Cardiac atrium fibroblast (primary cell): Measurements from ENCODE around the gene DTX3L. TPM values are rescaled to one million over a fixed set of nuclear protein-coding genes. Genes with fewer than 3 reads are reported as not detected.

Experiments
- total RNA-seq: library from RNA; depleted of rRNA; stranded (reverse); fragments of >200 nt; gene quantifications from 2 replicates; pipeline ENCODE4 v1.2.3, GENCODE V29; 2015

The DTX3L gene
- total RNA-seq = 10.3 and 14.1 TPM in 2 replicates

DNA sequence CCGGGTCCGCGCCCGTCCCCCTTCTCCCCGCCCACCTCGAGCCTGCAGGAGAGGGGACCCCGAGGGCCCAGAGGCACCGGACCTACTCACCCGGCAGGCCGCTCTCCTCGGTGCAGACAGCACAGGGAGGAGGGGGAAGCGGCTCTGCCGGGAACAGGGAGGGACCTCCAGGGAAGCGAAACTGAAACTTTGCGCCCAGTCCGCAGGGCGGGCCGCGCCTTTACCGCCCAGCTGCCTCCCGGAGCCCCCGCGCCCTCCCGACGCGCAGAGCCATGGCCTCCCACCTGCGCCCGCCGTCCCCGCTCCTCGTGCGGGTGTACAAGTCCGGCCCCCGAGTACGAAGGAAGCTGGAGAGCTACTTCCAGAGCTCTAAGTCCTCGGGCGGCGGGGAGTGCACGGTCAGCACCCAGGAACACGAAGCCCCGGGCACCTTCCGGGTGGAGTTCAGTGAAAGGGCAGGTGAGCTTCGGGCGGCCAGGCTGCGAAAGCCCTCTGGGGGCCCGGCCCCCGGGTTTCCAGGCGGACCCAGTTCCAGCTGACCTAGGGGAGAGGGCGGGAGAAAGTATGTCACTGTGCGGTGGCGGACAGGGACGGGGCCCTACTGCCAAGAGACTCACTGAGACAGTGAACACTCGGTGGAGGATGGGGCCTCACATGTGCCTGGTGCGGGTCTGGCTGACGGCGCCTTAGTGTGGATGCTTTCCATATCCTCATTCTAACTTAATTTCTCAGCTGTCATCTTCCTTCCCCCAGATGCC lies at the start of gene DTX3L, which contains the start of gene PARP9:
Gene DTX3L, plus strand, starts transcription at position 184 of the 758 bp plus-strand sequence. Its CDS starts 89 bp downstream, at position 273.
Gene PARP9, minus strand, starts transcription at position 146 of the 758 bp plus-strand sequence. CDS start 4,680 bp downstream, outside the sequence.

DNA sequence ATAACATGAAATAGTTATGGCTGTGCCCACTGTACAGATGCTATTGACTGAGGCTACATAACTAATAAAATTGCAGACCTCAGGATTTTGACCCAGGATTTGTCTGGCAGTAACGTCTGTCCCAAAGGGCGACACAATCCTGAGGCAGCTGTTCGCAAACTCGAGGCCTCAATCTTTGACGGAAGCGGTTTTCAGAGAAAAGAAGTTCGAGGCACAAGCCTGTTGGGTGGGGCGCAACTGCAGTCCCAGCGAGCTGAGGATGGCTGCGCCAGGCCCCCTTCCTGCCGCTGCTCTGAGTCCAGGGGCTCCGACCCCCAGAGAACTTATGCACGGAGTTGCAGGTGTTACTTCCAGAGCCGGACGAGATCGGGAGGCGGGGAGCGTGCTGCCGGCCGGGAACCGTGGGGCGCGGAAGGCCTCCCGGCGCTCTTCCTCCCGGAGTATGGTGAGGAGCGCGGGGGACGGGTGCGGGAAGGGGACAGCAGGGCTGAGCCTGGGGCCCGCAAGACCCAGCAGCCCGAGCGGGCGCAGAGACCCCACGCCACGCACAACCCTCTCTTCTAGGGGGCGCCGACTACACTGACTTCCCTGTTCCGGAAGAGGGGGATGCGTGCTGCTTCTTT lies 13.4 kb downstream of the DTX3L start, which contains the start of gene PARP15:
Gene PARP15, plus strand, starts transcription at position 242 of the 623 bp plus-strand sequence. Its CDS starts 18 bp downstream, at position 260.

Other genes starting within 250 kb of the DTX3L start
- 1.3 and 1.8 TPM in 2 replicates for gene CSTA, start 239.1 kb upstream of the DTX3L start, total RNA-seq
- 21.8 and 27.1 TPM in 2 replicates for gene MIX23, start 181.1 kb upstream of the DTX3L start, total RNA-seq
- gene FAM162A, start 180.2 kb upstream of the DTX3L start, total RNA-seq = 48.9 and 60.1 TPM in 2 replicates
- 1.6 and 5.5 TPM in 2 replicates for gene WDR5B, start 148.3 kb upstream of the DTX3L start, total RNA-seq
- gene KPNA1, start 49.4 kb upstream of the DTX3L start, total RNA-seq = 19.1 and 24.5 TPM in 2 replicates
- gene PARP9, start within 50 bp of the DTX3L start, total RNA-seq = 9.9 and 10.4 TPM in 2 replicates
- gene PARP15, start 13.3 kb downstream of the DTX3L start, total RNA-seq = not detected in 2 replicates
- 18.5 and 29.8 TPM in 2 replicates for gene PARP14, start 116.5 kb downstream of the DTX3L start, total RNA-seq
- gene HSPBAP1, start 229.5 kb downstream of the DTX3L start, total RNA-seq = 2.5 and 8.4 TPM in 2 replicates
- 9.9 and 13.0 TPM in 2 replicates for gene SLC49A4, start 230.7 kb downstream of the DTX3L start, total RNA-seq